Activated CD8-positive, alpha-beta memory T cell treated with anti-CD3 and anti-CD28 coated beads for 1 hour (primary cell): Measurements from ENCODE around the gene NUDT9.
"Not testable (repeated sequence)": the region's sequence is repeated elsewhere in the genome, so short reads cannot be mapped to it uniquely, and the experiment has no call there.

ENCODE experiments used
- DNase-seq, 2 donors: peaks; one replicate each; pipeline ENCODE4 v3.0.0-alpha.2; 2020; ENCODE audit warnings: low read depth in 1 of 2; ENCODE audit errors: extremely low read depth in 1 of 2

NUDT9 gene

GRCh38 chr4:87406902-87407301 lies 15.5 kb upstream of the NUDT9 start:
- not testable (repeated sequence) for DNase-seq

GRCh38 chr4:87409420-87409939 lies 12.9 kb upstream of the NUDT9 start:
- no peak for DNase-seq

- DNase-seq: no peak
Measured at GRCh38 chr4:87410157-87410556, 12.2 kb upstream of the NUDT9 start.

- DNase-seq: no peak
Measured at GRCh38 chr4:87410679-87411078, 11.7 kb upstream of the NUDT9 start.

GRCh38 chr4:87414816-87415215 lies 7.6 kb upstream of the NUDT9 start:
- DNase-seq: no peak

- DNase-seq: no peak
Measured at GRCh38 chr4:87416965-87417364, 5.4 kb upstream of the NUDT9 start.

- DNase-seq: not testable (repeated sequence)
Measured at GRCh38 chr4:87418410-87418809, 4.0 kb upstream of the NUDT9 start.

GRCh38 chr4:87419578-87420249 lies 2.7 kb upstream of the NUDT9 start:
- no peak for DNase-seq

- DNase-seq: no peak
Measured at GRCh38 chr4:87420276-87420830, 2.0 kb upstream of the NUDT9 start.

- no peak for DNase-seq
Measured at GRCh38 chr4:87423317-87424098, 1.1 kb downstream of the NUDT9 start.

GRCh38 chr4:87424099-87424543 lies 1.7 kb downstream of the NUDT9 start:
- DNase-seq: not testable (repeated sequence)

- DNase-seq: no peak
Measured at GRCh38 chr4:87425711-87426110, 3.3 kb downstream of the NUDT9 start.

- no peak for DNase-seq
Measured at GRCh38 chr4:87426865-87427517, 4.6 kb downstream of the NUDT9 start.

- DNase-seq: no peak
Measured at GRCh38 chr4:87427518-87427868, 5.1 kb downstream of the NUDT9 start.

- DNase-seq: no peak
Measured at GRCh38 chr4:87428979-87429378, 6.6 kb downstream of the NUDT9 start.

GRCh38 chr4:87430038-87430437 lies 7.7 kb downstream of the NUDT9 start:
- no peak for DNase-seq

- no peak for DNase-seq
Measured at GRCh38 chr4:87433342-87433741, 11.0 kb downstream of the NUDT9 start.

GRCh38 chr4:87442889-87443288 lies 20.5 kb downstream of the NUDT9 start:
- DNase-seq: no peak

GRCh38 chr4:87444741-87445140 lies 22.4 kb downstream of the NUDT9 start:
- DNase-seq: no peak

GRCh38 chr4:87445964-87446363 lies 23.6 kb downstream of the NUDT9 start:
- DNase-seq: no peak

GRCh38 chr4:87446375-87446774 lies 24.0 kb downstream of the NUDT9 start:
- not testable (repeated sequence) for DNase-seq
